GM19372 (cell line): ENCODE data around the gene NPR3.
"Not testable (repeated sequence)": the region's sequence is repeated elsewhere in the genome, so short reads cannot be mapped to it uniquely, and the experiment has no call there.

ENCODE experiments used
- ATAC-seq: cut with Tn5 transposase; IDR thresholded peaks from one replicate; pipeline ENCODE4 v1.9.1; 2021; ENCODE audit warnings: mild to moderate bottlenecking, low read depth, moderate library complexity; ENCODE audit not compliant: unreplicated experiment

NPR3 gene

DNA sequence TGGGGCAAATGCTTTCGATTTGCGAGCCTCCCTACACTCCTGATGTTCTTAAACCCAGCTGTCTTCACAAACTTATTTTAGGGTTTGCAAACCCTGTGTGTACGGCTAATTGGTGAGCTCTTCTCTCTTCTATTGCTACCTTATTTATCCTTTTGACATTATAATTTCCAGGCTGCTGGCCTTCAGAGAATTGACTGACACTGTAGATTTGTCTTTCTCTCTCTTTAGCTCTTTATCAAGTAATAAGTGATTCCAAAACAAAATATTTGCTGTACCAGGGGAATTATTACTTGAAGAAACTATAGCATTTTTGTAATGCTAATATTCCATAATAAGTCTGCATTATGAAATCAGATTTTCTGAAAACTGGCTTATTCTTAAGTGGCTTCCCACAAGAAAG, 92.5 kb downstream of the NPR3 start:
- ATAC-seq: no peak

DNA sequence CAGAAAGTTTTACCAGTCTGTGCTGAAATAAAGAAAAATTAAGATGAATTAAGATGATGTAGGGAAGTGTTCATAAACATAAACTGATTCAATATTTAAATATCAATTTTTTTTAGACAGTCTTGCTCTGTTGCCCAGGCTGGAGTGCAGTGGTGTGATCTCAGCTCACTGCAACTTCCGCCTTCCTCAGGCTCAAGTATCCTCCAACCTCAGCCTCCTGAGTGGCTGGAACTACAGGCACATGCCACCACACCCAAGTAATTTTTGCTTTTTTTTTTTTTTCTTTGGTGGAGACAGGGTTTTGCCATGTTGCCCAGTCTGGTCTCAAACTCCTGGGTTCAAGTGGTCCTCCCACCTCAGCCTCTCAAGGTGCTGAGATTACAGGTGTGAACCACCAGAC, 94.3 kb downstream of the NPR3 start:
- not testable (repeated sequence) for ATAC-seq

DNA sequence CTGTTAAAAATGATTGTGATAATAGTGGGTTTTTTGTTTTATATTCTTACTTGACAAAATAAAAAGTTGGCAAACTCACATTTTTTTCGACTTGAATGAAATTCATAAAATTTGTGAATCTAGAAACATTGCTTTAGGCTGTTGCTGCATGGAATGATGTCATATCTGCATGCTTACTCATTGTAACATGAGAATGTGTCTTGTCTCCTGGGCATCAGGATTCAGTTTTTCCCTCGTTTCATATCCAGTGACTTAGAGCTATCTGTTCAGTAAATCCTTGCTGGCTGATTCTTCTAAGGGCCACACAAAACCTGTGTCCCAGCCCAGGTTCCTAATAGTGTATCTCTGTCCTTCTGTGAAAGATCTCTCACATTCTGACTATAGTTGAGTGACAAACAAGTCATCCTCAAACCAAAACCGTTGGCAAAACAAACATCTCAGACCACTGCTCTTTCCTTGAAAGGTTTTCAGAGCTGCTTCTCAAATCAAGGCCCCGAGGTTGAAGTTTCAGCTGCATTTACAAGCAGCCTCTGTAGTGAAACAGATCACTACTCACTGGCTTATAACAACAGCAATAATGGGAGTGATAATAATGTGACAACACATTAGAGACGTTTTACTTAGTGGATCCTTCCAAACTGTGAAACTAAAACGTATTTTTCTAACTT, 95.0 kb downstream of the NPR3 start:
- ATAC-seq: no peak

DNA sequence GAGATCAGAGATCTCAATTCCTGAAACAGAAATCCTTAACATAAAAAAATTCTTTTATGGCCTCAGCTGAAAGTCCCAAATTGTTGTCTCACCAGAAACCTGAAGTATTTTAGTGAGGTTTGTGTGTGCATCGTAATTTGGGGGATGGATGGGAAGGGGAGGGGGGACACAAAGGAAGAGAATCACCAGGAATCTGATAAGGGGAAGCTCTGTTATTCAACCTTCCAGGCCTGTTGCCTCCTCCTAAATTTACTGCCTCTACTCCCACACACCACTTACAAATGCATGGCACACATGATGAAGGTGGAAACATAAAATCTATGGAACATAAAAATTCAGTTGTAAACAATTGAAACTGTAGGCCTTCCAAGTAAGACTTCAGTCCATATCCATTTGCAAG, 97.7 kb downstream of the NPR3 start:
- no peak for ATAC-seq

GRCh38 chr5:32810804-32811203, 99.7 kb downstream of the NPR3 start:
- ATAC-seq: no peak

DNA sequence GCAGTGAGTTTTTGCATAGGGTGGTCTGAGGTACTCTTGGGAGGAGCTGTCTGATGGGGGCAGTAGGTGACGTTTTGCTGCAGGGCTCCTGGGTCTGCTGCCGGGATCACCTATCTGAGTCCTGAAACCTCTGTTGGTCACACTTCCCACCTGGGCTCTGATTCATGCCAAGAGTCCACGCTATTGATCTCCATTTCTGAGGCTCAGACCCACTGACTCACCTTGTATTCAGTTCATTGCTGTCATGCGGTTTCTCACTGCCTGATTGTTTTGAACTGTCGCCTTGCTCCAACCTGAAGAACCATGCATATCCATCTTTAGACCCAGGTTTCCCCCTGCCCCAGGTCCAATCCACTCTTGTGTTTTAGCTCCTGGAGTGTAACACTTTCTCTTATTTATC, 101.3 kb downstream of the NPR3 start:
- ATAC-seq: no peak

GRCh38 chr5:32814141-32814540, 103.0 kb downstream of the NPR3 start:
- no peak for ATAC-seq

DNA sequence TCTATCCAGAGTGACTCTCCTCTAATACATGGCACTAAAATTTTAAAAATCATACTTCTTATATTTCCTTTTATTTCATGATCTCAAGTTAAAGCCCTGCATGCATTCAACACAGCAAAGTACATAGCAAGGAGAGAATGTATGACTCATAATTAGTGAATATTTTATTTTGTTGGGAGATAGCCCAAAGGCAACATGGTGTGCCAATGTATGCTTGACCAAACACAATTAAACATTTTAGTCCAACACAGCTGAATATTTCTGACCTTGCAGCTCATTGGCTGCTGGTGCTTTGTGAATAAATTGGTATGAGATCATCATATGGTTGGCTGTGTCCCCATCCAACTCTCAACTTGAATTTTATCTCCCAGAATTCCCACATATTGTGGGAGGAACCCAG, 103.5 kb downstream of the NPR3 start:
- ATAC-seq: no peak

- no peak for ATAC-seq
Observed at GRCh38 chr5:32827981-32828380, 116.9 kb downstream of the NPR3 start.

- ATAC-seq: no peak
Observed at GRCh38 chr5:32828492-32828891, 117.4 kb downstream of the NPR3 start.

GRCh38 chr5:32831624-32832023, 120.5 kb downstream of the NPR3 start:
- ATAC-seq: no peak

DNA sequence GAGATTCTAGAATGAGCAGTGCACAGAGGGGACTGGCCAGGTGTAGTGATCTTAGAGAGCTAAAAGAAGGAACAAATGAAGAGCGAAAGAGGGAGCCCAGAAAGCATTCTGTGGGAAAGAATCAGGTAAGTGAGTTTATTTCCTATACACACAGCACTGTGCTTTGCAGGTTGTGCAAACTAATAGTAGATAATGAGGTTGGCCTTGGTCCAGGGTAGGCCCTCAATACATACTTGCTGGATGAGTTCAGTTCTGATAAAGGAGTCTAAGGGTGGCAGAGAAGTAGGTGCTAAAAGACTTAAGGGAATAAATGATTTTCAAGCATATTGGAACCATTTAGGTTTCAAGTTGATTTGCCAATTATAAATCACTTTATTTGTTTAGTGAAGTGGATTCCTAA, 122.0 kb downstream of the NPR3 start:
- no peak for ATAC-seq

- no peak for ATAC-seq
Observed at GRCh38 chr5:32833663-32834062, 122.5 kb downstream of the NPR3 start.

- ATAC-seq: no peak
Observed at GRCh38 chr5:32834251-32834650, 123.1 kb downstream of the NPR3 start.

DNA sequence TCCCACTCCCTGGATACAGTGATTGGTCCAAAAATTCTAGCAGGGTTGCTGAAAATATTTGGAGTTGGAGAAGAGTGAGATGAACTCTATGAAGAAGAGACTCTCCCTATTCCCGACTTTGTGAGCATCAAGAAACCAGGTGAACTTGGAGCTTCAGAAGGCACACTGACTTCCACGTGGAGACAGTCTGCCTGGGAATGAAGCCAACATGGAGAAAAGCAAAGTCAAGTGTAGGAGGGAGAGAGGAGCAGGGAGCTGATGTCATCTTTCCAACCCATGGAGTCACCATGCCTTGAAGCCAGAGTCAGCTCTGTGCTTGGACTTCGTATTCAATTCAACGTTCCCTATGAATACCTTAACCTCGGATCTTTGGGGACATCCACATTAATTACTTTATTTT, 125.1 kb downstream of the NPR3 start:
- ATAC-seq: no peak

- no peak for ATAC-seq
Observed at GRCh38 chr5:32837211-32837610, 126.1 kb downstream of the NPR3 start.

- no peak for ATAC-seq
Observed at GRCh38 chr5:32839106-32839505, 128.0 kb downstream of the NPR3 start.

GRCh38 chr5:32840606-32841005, 129.5 kb downstream of the NPR3 start:
- ATAC-seq: no peak
